Left renal pelvis (tissue), 4 donors: ENCODE data around the gene GABRG3. TPM values are rescaled to one million over a fixed set of nuclear protein-coding genes. Genes with fewer than 3 reads are reported as not detected.
A peak's percentile ranks its signal among the peaks of the same experiment; 100 is the strongest.

Experiments
- DNase-seq, 4 donors: peaks; one replicate each; pipeline ENCODE4 v3.0.0-alpha.2; 2013; ENCODE audit warnings: low read depth in 4 of 4, low spot score in 3 of 4
- polyA plus RNA-seq, 4 donors: library from polyadenylated mRNA; unstranded; fragments of 120-200 nt; gene quantifications; one replicate each; pipeline ENCODE4 v1.2.1, GENCODE V29; 2013; ENCODE audit not compliant: insufficient read length in 4 of 4

The GABRG3 gene
- polyA plus RNA-seq, 4 donors, result 0.71 to 2.0 (median 1.9) TPM

GRCh38 chr15:27059610-27060202 is 88.7 kb downstream of the GABRG3 start:
- DNase-seq, result peak; percentile 16 to 37 (median 29)

DNA sequence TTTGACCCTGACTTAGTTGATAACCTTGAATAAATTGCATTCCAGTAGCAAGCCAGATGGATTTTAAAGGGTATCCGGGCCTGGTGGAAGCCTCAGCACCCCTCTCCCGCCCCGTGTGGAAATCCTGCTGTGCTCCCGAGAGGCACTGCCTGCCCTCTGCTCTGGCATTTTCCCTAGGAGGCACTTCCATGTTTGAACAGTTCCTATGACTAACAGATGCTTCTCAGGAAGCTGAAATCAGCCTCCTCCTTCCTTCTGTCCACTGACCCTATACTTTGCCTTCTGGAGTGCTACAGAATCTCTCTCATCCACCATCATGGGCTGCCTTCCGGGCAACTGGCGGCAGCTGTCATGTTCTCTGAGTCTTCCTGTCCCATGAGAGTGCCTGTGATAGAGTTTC is 90.8 kb downstream of the GABRG3 start:
- DNase-seq, result no peak

- DNase-seq, result no peak
Observed at GRCh38 chr15:27062951-27063350, 92.0 kb downstream of the GABRG3 start.

GRCh38 chr15:27064080-27064479 is 93.1 kb downstream of the GABRG3 start:
- no peak for DNase-seq

- no peak for DNase-seq
Observed at GRCh38 chr15:27065151-27065550, 94.2 kb downstream of the GABRG3 start.

DNA sequence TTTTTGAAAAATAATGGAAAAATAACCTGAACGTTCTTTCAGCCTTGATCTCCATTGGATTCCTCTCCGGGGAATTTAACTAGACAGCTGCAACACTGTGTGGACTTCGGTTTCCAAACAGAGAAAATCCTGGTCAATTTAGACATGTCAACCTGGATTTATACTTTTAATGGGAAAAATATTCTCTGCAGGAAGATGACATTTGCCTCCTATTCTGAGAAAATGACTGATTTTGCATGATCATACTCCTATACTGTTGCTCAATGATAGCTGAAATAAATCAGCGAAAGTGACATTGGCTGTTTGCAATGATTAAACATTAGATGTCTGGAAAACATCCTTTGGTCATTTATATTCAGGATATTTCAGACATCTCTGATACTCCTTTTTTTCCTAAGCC is 94.8 kb downstream of the GABRG3 start:
- DNase-seq, result no peak

GRCh38 chr15:27066446-27066845 is 95.5 kb downstream of the GABRG3 start:
- no peak for DNase-seq

- no peak for DNase-seq
Observed at GRCh38 chr15:27067175-27067574, 96.2 kb downstream of the GABRG3 start.

DNA sequence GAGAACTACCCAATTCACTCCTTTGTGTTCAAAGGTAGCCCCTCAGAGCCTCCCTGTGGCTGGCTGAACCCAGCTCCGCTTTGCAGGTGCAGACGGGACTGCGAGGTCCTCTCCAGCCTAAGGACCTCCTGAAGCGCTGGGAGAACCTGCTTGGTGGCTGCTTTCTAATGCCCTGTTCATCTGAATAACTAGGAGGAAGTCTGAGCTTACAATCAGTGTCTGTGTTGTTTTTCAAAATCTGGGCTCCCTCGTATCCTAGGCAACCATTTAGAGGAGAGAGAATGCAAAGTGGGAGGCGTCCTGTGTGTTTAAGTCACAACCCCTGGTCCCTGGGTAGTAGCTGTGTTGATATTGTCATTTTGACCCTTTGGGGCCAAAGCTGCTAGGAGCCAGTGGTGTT is 99.9 kb downstream of the GABRG3 start:
- no peak for DNase-seq

- no peak for DNase-seq
Observed at GRCh38 chr15:27074179-27074578, 103.2 kb downstream of the GABRG3 start.

DNA sequence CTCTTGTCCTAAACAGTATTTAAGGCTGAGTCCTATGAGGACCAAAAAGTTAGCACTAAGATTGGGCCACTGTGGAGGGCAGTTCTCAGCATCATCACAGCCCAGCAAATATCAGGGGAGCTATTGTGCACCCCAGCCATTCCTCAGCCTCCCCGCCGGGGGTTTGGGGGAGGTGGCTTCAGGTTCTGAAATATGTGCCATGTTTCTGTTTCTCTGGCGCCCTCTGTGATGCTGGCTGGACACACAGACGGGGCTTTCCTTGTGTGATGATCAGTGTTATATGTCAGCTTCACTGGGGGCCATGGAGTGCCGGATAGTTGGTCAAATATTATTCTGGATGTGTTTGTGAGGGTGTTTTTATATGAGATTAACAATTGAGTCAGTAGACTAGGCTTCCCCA is 106.8 kb downstream of the GABRG3 start:
- DNase-seq, result no peak

- no peak for DNase-seq
Observed at GRCh38 chr15:27081676-27082418, 110.9 kb downstream of the GABRG3 start.

DNA sequence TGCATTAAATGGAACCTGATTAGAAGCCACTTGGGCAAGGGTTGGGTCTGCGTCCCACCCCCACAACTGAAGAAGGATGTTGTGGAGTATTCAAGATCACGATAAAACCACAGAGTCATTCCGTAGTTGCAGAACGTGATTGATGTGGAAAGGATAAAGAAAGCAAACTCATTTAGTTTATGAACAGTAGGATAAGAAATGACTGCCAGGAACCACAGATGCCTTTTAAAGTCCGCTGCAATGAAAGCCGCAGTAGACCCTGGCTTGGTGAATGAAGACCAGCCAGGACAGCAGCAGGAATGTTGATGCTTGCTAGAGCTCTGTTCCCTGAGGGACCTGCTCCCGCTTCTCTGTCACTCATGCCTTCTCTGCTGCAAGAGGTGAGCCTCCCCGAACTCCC is 111.5 kb downstream of the GABRG3 start:
- DNase-seq, result no peak

- no peak for DNase-seq
Observed at GRCh38 chr15:27084844-27085243, 113.9 kb downstream of the GABRG3 start.

DNA sequence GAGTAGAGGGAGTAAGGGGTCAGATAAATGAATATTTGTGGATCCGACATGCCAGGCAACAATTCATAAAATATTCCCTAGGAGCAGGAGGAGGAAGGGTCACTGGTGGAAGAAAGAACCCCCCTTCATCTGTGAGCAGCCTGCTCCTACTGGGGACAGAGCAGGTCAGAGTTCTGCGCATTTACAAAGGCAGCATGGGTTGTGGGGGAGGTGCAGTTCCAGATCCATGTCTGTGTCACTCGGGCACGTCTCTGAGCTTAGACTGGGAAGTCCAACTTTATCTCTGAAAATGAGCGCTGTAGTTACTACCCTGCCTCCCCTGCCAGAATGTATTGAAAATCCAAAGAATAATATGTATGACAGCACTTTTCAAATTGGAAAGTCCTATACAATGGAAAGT is 115.2 kb downstream of the GABRG3 start:
- DNase-seq, result no peak

DNA sequence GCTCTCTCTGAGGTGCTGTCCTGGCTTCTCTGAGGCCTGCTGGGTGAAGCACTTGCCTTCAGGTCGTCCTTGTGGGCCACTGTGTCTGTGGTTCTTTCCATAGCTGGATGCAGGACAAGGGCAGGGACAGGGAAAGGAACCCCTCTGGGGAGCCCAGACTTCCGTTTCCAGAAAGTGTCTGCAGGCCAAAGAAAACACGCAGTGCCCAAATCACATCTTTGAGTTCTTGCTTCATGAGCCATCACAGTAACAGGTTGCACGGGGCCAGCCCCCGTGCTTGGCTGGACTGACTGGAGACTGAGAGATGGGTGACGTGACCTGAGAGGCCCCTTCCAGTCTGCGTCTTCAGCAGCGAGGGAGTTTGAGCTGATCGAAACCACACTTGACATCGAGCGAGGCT is 115.8 kb downstream of the GABRG3 start:
- no peak for DNase-seq

DNA sequence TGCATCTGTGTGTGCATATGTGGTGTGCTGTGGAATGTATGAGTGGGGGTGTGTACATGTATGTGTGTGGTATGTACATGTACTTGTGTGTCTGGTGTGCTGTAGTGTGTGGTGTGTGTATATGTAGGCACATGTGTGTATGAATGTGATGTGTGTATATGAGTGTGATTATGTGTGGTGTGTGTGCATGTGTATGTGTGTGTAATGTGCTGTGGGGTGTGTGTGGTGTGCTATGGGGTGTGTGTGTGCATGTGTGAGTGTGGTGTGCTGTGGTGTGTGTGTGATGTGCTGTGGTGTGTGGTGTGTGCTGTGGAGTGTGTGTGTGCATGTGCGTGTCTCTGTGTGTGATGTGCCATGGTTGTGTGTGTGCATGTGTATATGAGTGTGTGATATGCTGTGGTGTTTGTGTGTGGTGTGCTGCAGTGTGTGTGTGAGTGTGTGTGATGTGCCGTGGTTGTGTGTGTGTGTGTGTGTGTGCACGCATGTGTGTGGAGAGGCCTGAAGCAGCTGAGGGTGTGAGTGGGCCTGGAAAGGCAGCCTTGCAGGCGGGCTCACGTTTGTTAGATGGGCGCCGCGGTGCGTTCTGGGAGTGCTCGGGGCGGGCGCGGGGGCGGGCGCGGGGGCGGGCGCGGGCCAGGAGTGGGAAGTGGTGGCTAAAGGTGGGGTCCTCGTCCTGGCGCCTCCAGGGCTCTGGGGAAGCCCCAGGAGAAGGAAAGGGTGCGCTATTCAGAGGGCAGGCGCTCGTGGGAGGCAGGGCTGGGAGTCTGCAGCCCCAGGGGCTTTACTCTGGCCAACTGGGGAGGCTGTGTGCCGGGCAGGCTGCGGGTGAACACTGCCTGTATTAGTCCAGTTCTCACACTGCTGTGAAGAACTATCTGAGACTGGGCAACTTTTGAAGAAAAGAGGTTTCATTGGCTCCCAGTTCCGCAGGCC is 116.9 kb downstream of the GABRG3 start:
- DNase-seq, result no peak

DNA sequence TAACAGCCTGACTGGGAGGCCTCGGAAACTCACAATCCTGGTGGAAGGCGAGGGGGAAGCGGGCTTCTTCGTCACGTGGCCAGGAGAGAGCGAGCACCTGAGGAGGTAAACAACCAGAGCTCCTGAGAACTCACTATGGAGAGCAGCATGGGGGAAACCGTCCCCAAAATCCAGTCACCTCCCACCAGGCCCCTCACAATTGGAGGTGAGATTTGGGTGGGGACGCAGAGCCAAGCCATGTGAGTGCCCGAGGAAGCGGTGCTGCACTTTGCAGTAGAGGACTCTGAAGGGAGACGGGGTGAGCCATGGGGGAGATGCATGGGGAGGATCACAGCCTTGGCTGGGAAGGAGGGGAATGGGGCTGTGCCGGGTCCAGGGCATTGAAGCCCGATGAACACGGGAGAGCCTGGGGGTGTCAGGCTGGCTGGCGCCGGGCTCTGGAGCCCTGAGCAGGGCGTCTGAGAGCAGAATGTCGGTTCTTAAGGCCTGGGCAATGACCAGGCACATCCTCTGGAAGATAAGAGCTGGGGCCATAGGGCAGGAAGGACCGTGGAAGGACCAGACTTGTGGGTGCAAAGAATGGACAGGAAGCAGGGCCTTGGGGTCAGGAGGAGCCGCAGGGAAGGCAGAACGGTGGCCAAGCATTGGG is 117.7 kb downstream of the GABRG3 start:
- no peak for DNase-seq

- no peak for DNase-seq
Observed at GRCh38 chr15:27089233-27089586, 118.2 kb downstream of the GABRG3 start.

DNA sequence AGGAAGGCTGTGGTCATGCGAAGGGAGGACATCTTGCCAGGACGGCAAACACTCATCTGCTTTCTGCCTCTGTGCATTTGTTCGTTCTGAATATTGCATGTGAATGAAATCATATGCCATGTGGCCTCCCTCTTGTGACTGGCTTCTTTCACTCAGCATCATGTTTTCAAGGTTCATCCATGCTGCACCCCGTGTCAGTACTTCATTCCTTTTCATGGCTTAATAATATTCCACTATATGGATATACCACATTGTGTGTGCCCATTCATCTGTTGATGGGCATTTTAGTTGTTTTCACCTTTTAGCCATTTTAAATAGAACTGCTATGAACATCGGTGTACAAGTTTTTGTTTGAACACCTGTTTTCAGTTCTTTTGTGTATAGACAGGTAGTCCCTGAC is 118.7 kb downstream of the GABRG3 start:
- DNase-seq, result no peak
